ENCODE measurements around the gene C10orf90. TPM values are rescaled to one million over a fixed set of nuclear protein-coding genes. Genes with fewer than 3 reads are reported as not detected.

The C10orf90 gene
- polyA plus RNA-seq, 3 donors = not detected

- Histone ChIP-seq H3K4me2 (replicated peaks; ENCODE audit: extremely low read depth, low read length, poor library complexity, severe bottlenecking) (no peak overlapping the region), H3K4me1 (ENCODE audit: control insufficient read depth in 1 of 2, insufficient read depth in 2 of 2, low read length in 2 of 2) (no peaks in the 10 kb centered on the region), H3K36me3 (replicated peaks in 1 of 2; ENCODE audit: control insufficient read depth in 1 of 2, insufficient read depth in 2 of 2, low read length in 2 of 2) (no peaks in the 10 kb centered on the region), H3K4me3 (replicated peaks in 1 of 3; ENCODE audit: low read depth in 2 of 3, low read length in 3 of 3) (no peak overlapping the region), H4K20me1 (ENCODE audit: insufficient read depth, low read length) (no peaks in the 10 kb centered on the region), H3K9ac (ENCODE audit: insufficient read depth, low read length, poor library complexity, severe bottlenecking) (no peak overlapping the region), H3K79me2 (ENCODE audit: insufficient read depth, low read length) (no peaks in the 10 kb centered on the region), H2AFZ (ENCODE audit: insufficient read depth, low read depth, low read length, poor library complexity, severe bottlenecking) (no peak overlapping the region), H3K27ac (ENCODE audit: low read depth in 1 of 2, low read length in 2 of 2) (no peak overlapping the region), H3K9me3 (replicated peaks in 1 of 2; ENCODE audit: control insufficient read depth in 1 of 2, insufficient read depth in 1 of 2, low read length in 2 of 2) (peaks cover 0 to 2% of the 10 kb centered on the region in 2 donors), H3K27me3 (ENCODE audit: control insufficient read depth in 2 of 2, insufficient read depth in 2 of 2, low read length in 2 of 2) (no peaks in the 10 kb centered on the region)
- DNase-seq = no peak
- 60% methylated on average over 1 of the region's 10 CpGs for WGBS (ENCODE audit: insufficient coverage)
- TF ChIP-seq, protein P1, sequence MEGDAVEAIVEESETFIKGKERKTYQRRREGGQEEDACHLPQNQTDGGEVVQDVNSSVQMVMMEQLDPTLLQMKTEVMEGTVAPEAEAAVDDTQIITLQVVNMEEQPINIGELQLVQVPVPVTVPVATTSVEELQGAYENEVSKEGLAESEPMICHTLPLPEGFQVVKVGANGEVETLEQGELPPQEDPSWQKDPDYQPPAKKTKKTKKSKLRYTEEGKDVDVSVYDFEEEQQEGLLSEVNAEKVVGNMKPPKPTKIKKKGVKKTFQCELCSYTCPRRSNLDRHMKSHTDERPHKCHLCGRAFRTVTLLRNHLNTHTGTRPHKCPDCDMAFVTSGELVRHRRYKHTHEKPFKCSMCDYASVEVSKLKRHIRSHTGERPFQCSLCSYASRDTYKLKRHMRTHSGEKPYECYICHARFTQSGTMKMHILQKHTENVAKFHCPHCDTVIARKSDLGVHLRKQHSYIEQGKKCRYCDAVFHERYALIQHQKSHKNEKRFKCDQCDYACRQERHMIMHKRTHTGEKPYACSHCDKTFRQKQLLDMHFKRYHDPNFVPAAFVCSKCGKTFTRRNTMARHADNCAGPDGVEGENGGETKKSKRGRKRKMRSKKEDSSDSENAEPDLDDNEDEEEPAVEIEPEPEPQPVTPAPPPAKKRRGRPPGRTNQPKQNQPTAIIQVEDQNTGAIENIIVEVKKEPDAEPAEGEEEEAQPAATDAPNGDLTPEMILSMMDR (IDR thresholded peaks at IDR 0.05) = no peak
- Mint-ChIP-seq H3K9me3 (peaks cover 0 to 5% (median 0%) of the 10 kb centered on the region in 7 donors), H3K36me3 (no peaks in the 10 kb centered on the region), H3K4me1 (no peaks in the 10 kb centered on the region), H3K27ac (no peak overlapping the region), H3K27me3 (ENCODE audit: low read depth in 3 of 3) (peaks cover 0 to 5% (median 2%) of the 10 kb centered on the region in 3 donors), H3K4me3 (no peak overlapping the region)
- intact Hi-C loops (cut with micrococcal nuclease) = no loop called here
Measured at GRCh38 chr10:126561294-126561920, 109.1 kb downstream of the C10orf90 start.

GRCh38 chr10:126558881-126559280, 111.6 kb downstream of the C10orf90 start:
- Mint-ChIP-seq H3K4me3 (no peak overlapping the region), H3K9me3 (peaks cover 0 to 1% (median 0%) of the 10 kb centered on the region in 7 donors), H3K4me1 (no peaks in the 10 kb centered on the region), H3K36me3 (no peaks in the 10 kb centered on the region), H3K27me3 (ENCODE audit: low read depth in 3 of 3) (peaks cover 0 to 1% (median 0%) of the 10 kb centered on the region in 3 donors), H3K27ac (no peak overlapping the region)
- Histone ChIP-seq H3K27me3 (ENCODE audit: control insufficient read depth in 2 of 2, insufficient read depth in 2 of 2, low read length in 2 of 2) (no peaks in the 10 kb centered on the region), H3K9ac (ENCODE audit: insufficient read depth, low read length, poor library complexity, severe bottlenecking) (no peak overlapping the region), H3K79me2 (ENCODE audit: insufficient read depth, low read length) (no peaks in the 10 kb centered on the region), H3K27ac (ENCODE audit: low read depth in 1 of 2, low read length in 2 of 2) (no peak overlapping the region), H3K4me1 (ENCODE audit: control insufficient read depth in 1 of 2, insufficient read depth in 2 of 2, low read length in 2 of 2) (no peaks in the 10 kb centered on the region), H3K36me3 (replicated peaks in 1 of 2; ENCODE audit: control insufficient read depth in 1 of 2, insufficient read depth in 2 of 2, low read length in 2 of 2) (no peaks in the 10 kb centered on the region), H4K20me1 (ENCODE audit: insufficient read depth, low read length) (no peaks in the 10 kb centered on the region), H3K4me3 (replicated peaks in 1 of 3; ENCODE audit: low read depth in 2 of 3, low read length in 3 of 3) (no peak overlapping the region), H3K4me2 (replicated peaks; ENCODE audit: extremely low read depth, low read length, poor library complexity, severe bottlenecking) (no peak overlapping the region), H3K9me3 (replicated peaks in 1 of 2; ENCODE audit: control insufficient read depth in 1 of 2, insufficient read depth in 1 of 2, low read length in 2 of 2) (no peaks in the 10 kb centered on the region), H2AFZ (ENCODE audit: insufficient read depth, low read depth, low read length, poor library complexity, severe bottlenecking) (no peak overlapping the region)
- TF ChIP-seq, protein P1 (IDR thresholded peaks at IDR 0.05) = no peak
- intact Hi-C loops (cut with micrococcal nuclease) = no loop called here
- no peak for DNase-seq
- WGBS (ENCODE audit: insufficient coverage) = no CpG with 5 or more reads among the region's 1 CpG
